GM19023 (cell line): ENCODE measurements around the gene SH3PXD2A.
A peak's percentile ranks its signal among the peaks of the same experiment; 100 is the strongest.

Source experiments
- ATAC-seq: cut with Tn5 transposase; IDR thresholded peaks from one replicate; pipeline ENCODE4 v1.9.1; 2021; ENCODE audit warnings: mild to moderate bottlenecking, moderate library complexity; ENCODE audit not compliant: unreplicated experiment

The SH3PXD2A gene

DNA sequence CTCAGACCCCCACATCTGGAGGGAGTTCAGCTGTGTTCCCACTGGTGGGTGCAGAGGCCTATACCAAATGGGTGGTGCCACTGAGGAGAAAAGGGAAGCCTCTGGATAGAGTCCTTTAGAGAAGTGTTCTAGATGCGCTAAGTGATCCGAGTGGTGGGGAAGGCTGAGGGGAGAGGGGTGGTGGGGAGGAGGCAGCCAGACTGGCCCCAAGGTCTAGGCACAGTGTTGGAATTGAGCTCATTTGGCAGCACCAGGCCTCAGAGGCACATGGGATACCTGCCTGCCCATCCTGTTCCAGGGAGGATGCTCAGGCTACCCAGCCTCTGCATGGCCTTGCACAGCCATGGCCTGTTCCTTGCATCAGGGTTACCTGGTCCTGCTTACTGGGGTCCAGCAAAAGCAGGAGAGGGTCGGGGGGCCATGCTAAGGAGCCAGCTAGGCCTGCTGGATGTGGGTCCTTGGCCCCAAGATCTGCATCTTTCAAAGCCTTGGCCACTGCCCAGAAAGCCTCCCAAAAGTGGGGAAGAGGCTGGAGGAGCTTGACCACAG is 262.3 kb downstream of the SH3PXD2A start:
- no peak for ATAC-seq

DNA sequence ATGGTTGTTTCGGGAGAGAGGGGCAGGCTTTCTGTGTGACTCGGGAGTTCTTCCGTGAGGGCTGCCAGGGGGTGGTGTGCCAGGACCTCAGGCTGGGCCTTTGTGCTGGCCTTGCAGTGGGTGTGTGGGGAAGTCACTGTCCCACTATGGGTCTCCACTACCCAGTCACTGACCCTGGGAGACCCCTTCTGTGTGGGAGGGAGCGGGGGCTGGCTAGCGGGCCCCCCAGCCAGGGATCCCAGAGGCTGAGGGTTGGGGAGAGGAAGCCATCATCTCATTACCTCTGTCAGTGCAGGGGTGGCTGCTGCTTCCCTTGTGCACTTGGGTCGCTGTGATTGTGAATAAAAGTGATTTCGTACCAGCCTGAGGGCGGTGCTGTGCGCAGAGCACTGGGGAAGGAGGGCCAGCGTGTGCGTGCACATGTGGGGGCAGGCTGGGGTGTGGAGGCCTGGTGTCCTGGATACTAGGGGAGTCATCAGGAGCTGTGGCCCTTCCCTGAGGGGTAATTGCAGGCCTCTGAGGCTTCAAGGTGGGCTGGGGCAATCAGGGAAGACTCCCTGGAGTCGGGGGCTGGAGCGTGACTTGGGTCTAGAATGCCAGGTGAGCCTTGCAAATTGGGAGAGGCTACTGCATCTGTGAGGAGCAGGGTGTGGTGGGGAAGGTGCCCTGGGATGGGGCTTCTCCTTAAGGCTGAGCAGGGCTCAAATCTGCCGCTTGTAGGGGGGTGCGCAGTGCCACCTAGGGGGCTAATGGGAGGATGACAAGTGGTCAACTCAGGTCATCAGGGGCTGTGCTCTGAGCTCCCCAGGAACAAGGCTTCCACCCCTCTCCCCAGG is 263.0 kb downstream of the SH3PXD2A start:
- peak; percentile 80 for ATAC-seq

DNA sequence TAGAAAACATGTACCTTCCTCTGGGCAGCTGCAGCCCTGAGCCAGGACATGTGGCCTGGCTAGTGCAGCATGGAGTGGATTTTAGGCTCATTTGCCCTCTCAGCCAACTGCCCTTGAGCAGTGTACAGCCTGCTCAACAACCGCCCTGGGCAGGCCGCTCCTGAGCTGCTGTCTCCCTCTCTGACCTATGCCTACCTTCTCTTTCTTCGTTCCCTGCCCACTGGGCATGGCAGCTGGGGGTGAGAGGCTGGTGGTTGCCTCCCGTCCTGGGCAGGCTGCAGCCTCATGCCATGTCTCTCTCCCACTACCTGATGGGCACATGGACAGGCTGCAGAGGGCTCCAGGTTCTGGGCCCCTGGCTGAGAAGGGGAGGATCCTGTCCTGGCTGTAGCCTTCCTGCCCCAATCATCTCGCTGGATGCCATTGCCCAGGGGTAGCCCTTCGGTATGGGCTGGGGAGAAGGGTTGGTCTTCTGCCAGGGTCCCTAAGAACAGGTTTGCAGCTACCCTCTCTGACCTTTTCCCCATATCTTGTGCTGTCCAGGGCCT is 264.6 kb downstream of the SH3PXD2A start:
- ATAC-seq, result no peak

DNA sequence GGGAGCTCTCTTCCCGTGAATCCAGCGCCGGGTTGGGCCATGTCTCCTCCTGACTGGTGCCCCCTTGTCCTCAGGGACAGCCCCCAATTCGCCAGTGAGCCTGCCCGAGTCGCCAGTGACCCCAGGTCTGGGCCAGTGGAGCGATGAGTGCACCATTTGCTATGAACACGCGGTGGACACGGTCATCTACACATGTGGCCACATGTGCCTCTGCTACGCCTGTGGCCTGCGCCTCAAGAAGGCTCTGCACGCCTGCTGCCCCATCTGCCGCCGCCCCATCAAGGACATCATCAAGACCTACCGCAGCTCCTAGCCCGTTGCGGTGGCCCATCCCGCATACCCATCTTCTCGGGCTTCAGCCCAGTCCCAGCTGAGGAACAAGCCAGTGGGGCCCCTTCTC is 265.3 kb downstream of the SH3PXD2A start:
- ATAC-seq, result no peak

DNA sequence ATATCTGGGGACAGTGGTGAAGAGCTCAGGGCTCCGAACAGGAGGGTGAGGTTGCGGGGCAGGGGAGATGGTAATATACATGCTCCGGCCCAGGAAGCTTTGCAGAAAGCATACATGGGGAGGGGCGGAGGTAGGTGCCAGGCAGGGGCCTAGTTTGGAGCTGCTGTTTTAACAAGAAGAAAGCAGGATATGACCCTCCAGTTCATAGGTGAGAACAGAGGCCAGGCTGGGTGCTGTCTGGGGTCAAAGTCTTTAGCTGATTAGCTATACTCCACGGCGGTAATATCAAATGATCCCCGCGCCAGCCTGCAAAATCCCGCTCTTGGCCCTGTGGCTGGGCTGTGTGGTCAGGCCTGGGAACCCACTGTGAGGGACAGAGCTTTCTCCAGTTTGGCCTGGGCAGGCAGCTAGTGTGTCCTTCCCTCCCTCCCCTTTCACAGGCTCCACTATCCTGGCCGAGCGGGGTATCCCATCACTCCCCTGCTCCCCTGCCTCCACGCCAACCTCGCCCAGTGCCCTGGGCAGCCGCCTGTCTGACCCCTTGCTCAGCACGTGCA is 266.2 kb downstream of the SH3PXD2A start:
- ATAC-seq, result no peak

DNA sequence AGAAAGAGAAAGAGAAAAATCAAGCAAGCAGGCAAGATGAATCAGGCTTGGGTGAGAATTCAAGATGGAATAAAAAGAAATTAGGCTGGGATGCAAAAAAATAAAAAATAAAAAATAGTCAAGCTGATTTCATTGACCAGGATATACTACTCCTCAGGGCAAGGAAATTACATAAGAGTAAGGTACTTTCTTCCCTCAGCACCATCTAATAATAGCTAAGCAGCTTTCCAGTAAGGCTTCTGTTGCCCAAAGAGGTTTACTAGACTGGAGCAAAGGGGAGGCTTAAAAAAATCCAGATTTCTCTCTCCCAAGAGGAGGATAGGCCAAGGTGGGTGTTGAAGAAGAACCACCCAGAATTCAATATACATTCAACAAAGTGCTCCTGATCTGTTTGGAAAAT is 268.3 kb downstream of the SH3PXD2A start:
- no peak for ATAC-seq

DNA sequence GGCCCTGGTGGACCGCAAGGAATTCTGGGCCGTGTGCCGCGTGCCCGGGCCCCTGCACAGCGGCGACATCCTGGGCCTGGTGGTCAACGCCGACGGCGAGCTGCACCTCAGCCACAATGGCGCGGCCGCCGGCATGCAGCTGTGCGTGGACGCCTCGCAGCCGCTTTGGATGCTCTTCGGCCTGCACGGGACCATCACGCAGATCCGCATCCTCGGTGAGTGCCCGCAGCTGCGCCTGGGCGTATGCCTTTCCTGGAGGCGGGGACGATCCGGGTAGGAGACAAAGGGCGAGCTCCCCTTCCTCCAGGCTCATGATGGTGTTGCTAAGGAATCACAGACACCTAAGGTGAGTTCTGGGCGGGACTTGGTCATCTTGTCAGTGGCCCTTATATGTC is 270.4 kb downstream of the SH3PXD2A start:
- ATAC-seq, result no peak

DNA sequence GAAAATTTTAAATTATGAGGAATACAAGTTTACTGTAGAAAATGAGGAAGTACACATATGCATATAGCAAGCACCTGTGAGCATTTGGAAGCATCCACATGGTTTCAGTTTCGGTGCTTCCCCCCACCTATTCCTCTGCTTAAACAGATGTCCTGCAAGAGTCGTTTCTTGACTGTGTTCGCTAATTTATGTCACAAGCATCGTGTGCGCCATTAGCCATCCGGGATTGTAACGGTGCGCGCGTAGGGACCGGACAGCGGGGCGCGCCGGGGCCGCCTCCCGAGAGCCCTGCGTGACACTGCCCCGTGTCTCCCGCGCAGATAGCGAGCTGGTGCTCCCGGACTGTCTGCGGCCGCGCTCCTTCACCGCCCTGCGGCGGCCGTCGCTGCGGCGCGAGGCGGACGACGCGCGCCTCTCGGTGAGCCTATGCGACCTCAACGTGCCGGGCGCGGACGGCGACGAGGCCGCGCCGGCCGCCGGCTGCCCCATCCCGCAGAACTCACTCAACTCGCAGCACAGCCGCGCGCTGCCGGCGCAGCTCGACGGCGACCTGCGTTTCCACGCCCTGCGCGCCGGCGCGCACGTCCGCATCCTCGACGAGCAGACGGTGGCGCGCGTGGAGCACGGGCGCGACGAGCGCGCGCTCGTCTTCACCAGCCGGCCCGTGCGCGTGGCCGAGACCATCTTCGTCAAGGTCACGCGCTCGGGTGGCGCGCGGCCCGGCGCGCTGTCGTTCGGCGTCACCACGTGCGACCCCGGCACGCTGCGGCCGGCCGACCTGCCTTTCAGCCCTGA is 271.0 kb downstream of the SH3PXD2A start:
- ATAC-seq, result no peak

DNA sequence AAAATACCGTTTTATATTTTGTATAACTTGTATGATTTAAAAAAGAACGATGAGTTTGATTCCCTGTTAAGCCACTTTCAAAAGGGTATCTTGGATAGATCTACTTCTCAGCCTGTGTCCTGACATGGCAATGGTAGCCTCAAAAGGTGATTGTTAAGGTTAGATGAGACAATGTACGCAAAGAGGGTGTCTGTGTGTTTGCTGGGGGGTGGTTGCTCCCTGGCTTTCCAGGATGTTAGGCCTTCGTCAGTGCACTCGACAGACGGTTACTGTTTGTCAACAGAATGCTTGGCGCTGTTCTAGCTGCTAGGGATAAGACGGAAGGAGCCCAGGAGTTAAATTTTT is 271.5 kb downstream of the SH3PXD2A start:
- ATAC-seq, result no peak

DNA sequence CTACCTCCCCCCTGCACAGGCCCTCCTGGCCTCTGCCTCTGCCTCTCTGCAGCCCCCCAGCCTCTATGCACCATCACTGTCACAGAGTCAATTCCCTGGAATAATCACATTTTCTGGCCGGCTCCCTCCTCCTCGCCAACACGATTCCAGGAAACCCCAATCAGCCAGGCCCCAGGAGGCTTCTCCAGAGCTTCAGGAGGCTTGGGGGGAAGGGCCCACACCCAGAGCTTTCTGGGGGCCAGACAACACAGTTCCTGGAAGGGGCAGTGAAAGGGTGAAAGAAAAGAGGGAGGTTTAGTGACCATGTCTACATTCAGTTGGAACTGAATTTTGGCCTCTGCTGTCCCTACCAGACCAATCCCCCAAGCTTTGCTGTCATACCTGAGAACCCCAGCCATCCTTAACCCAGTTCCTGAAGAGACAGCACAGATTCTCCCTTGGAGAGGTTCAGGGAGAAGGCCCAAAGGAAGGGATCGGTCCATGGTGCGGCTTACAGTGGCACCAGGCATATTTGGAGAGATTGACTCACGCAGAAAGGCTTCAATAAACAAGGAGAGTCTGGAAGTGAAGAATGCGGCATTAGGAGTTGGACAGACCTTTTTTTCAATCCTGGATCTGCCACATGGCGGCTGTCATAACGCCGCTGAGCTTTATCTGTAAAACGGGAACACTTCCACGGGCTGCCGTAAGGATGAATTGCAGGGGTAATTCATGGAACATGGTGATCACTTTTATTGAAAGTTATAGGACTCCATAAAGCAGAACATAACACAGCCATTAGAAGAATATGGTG is 272.8 kb downstream of the SH3PXD2A start:
- no peak for ATAC-seq

DNA sequence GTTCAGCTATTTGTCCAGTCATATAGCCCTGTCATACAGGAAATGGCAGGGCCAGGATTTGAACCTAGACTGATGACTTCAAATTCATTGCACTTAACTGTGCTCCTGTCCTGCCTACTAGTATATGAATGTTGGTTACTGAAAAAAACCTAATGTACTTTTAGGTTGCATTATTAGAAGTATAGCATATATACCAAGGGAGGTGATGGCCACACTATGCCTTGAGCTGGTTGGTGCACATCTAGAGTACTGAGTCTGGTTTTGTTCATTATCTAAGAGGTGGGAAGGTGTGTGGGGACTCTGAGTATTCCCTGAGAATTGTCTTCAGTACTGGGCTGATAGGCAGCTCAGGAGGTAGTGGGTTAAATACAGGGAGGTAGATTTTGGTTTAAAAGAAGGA is 273.9 kb downstream of the SH3PXD2A start:
- ATAC-seq, result no peak

DNA sequence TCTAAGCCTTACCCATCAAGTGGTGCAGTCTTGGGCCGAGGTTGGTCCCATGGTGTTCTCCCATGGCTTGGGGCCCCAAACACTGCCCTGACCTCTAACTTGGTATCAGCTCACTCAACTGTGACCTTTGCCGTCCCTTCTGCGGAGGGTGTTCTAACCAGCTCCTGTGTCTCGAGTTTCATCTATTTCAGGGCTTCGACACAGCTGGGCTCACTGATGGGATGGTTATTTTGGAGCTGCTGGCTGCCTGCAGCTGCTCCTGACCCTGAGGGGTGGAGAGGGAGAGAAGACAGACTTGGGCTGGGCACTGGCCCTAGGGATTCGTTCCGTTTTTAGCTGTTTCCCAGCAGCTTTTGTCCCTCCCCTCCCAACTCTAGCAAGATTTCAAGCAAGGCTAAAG is 274.9 kb downstream of the SH3PXD2A start:
- no peak for ATAC-seq

DNA sequence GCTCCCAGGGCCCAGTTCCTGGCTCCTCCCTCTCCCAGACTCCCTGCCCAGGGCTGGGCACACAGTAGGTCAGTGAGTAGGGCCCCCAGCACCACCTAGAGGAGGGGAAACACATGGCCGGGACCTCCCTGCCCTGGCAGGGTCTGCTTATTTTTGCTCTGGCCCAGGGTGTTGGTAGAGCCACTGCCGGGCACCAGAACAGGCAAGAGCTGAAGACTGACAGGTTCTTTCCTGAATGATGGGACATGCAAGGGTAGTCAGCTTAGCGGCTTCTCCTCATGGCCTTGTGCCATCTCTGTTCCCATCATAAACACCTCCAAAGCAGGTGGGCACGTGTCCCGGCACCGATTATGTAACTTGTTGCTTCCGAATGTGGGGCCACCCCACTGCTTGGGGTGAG is 275.4 kb downstream of the SH3PXD2A start:
- no peak for ATAC-seq

DNA sequence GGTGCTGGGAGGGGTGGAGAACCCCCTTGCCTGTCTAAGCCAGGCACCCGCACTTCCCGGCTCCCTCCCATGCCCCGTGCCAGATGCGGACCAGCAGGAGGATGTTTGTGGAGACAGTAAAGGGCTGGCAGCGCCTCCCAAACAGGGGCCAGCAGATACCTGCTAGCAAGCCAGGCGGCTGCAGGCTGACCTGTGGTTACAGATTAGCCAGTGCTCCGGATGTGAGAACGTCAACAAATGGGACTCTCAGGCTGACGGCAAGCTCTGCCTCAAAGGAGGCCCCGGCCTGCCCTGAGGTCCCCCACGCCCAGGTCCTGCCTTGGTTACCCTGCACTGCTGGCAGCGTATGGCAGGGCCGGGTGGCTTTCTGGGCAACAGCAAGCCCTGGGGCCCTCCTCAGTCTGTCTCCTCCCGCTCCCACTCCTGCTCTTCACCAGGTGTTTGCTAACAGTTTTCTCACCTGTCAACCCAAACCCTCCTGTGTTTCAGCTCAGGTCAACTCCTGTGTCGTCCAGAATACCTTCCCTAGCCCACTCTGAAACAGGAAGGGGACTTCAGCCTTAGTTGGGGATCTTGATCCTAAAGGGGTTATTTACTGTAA is 276.5 kb downstream of the SH3PXD2A start:
- ATAC-seq, result no peak

DNA sequence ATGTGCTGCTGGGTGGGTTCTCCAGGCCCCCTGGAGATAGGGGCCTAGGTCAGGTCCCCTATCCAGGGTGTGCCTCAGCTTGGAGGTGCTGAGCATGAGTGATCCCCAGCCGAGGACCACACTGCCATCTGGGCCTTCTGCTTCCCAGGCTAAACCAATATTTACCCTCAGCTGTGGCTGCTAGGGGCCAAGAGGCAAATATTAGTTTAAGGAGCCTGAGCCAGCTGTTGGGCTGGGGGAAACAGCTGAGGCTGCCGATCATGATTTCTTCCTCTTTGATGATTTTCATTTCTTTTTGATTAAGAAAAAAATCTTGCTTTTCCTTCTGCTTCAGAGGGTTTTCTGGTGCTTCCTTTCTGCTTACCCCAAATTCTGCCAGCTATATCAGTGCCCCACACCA is 278.5 kb downstream of the SH3PXD2A start:
- no peak for ATAC-seq

DNA sequence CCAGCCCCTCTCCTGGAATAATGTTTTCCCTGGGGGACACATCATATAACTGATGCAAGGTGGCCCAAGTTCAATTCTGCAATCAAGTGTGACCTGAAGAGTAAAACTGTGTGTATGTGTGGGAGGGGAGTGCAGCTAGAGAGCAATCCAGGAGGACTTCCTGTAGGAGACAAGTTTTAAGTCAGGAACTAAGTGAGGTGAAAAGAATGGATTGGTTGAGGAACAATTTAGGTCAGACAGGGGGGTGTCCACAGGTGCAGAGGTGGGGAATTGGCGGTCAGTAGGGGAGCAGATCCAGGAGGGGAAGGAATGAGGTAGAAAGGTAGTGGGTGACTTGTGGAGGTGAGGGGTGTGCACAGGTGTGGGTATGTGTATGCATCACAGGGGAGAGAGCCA is 279.3 kb downstream of the SH3PXD2A start:
- ATAC-seq, result no peak

DNA sequence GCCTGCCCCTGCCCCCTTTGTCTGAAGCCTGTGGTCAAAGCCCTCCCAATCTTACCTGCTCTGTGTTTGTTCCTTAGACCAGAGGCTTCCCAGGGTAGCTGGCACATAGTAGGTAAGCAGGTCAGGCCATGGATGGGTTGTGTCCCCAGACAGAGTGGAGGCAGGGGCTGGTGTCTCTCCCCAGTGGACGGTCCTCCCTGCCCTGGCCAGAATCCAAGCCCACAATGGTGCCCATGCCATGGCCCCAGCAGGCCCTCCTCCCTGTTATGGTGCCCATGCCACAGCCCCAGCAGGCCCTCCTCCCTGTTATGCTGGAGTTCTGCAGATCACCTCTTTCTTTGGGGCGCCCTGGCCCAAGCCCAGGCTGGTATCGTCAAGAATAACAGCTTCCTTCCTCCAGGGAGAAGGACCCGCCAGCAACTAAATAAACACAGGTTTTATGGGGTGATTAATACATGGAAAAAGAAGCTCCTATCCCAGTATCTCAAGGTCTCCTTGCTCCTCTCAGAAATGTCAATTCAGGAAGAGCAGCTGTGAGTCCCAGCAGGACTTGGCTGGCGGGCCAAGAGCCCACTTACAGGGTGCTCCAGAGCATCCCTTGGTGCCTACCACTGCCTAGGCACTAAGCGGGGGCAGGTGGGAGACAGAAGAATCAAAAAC is 279.8 kb downstream of the SH3PXD2A start:
- ATAC-seq, result no peak

DNA sequence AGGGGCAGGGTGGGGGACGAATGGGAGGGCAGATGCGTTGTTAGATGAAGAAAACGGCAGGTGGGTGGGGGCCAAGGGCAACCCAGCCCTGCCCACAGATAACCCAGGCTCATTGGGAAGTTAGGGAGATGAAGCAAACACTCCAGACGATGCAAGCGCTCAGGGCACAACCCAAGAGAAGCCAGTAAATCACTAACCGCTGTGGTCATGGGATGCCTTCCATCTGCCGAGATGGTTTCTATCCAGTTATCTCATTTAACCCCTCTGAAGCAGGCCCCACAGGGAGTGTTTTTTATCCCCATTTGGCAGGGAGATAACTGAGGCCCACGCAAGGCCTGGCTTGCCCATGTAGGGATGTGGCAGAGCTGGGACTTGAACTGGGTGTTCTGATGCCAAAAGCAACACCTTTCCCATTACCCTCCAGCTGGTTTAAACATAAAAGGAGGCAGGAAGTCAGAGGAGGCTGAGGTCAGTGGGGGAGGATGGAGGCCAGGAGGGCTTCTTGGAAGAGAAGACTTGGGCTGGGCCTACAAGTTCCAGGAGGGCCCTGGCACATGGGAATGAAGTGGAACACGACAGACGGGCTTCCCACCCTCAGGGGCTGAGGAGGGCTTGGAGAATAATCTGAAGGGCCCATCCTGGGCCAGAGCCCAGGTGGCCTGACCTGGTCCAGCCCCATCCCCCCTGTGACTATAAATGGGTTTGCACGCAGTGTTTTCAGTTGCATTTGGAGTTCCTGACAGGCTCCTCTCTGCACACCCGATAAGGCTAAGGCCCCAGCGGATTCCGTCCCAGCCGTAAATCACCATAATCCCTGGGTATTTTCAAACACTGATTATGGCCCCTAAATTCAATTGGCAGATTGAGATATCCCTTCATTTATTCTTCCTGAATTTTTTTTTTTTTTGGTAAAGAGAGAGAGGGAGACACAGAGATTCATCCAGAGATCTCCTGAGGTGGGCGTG is 281.0 kb downstream of the SH3PXD2A start:
- ATAC-seq, result no peak

DNA sequence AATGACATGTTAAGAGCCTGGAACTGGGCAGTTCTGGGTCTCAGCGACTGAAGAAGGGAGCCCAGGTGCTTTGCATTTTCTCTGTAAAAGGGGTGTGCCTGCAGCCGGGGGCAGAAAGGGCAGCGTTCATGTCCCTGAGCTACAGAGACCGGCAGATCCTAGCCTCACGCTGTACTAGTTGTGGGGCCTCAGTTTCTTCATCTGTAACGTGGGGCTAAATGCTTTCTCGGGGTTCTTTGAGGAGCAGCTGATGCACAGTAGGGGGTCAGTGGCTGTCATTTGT is 282.2 kb downstream of the SH3PXD2A start:
- no peak for ATAC-seq
